CD4-positive, CD25-positive, alpha-beta regulatory T cell (primary cell): ENCODE results near the gene NYAP1. TPM values are rescaled to one million over a fixed set of nuclear protein-coding genes. Genes with fewer than 3 reads are reported as not detected.

Experiments used
- ATAC-seq, 2 donors: fragments of 150-1000 bp; cut with Tn5 transposase; one replicate each; pipeline ENCODE4 v1.10.0; 2021; ENCODE audit warnings: low read depth in 2 of 2, moderate number of reproducible peaks in 2 of 2, moderate library complexity in 1 of 2
- DNase-seq, 3 donors: peaks; one replicate each; pipeline versions ENCODE4 v3.0.0 to v3.0.0-alpha.2; 2012 to 2022; ENCODE audit warnings: mixed read lengths in 1 of 3
- H3K27ac ChIP-seq: one replicate; pipeline ENCODE4 v1.7.0; 2013; ENCODE audit warnings: mild to moderate bottlenecking, low read length; ENCODE audit not compliant: insufficient read depth, poor library complexity, severe bottlenecking
- H3K27me3 ChIP-seq: one replicate; pipeline ENCODE4 v1.7.0; 2013; ENCODE audit warnings: low read length; ENCODE audit not compliant: control insufficient read depth, insufficient read depth
- H3K36me3 ChIP-seq: one replicate; pipeline ENCODE4 v1.7.0; 2013; ENCODE audit warnings: mild to moderate bottlenecking, low read length, moderate library complexity; ENCODE audit not compliant: control insufficient read depth, insufficient read depth
- H3K4me1 ChIP-seq: 2 replicates; pipeline ENCODE4 v1.7.0; 2013; ENCODE audit warnings: mild to moderate bottlenecking, low read length; ENCODE audit not compliant: insufficient read depth, control insufficient read depth, poor library complexity, severe bottlenecking
- H3K4me3 ChIP-seq: one replicate; pipeline ENCODE4 v1.7.0; 2013; ENCODE audit warnings: low read depth, mild to moderate bottlenecking, low read length, moderate library complexity
- H3K9me3 ChIP-seq, 2 experiments: 1 replicate in 1 of 2; 2 replicates in 1 of 2; pipeline ENCODE4 v1.7.0; 2013; ENCODE audit warnings: low read length in 2 of 2, mild to moderate bottlenecking in 1 of 2, moderate library complexity in 1 of 2; ENCODE audit not compliant: control insufficient read depth in 2 of 2
- H3K27ac Mint-ChIP-seq, 3 donors: one replicate each; pipeline ENCODE4 v1.8.0; 2020 to 2022; ENCODE audit warnings: mild to moderate bottlenecking in 3 of 3, mixed read lengths in 3 of 3, moderate library complexity in 2 of 3
- H3K27me3 Mint-ChIP-seq: one replicate; pipeline ENCODE4 v1.8.0; 2022; ENCODE audit warnings: mild to moderate bottlenecking, mixed read lengths
- H3K36me3 Mint-ChIP-seq: one replicate; pipeline ENCODE4 v1.8.0; 2020; ENCODE audit warnings: mixed read lengths
- H3K4me1 Mint-ChIP-seq, 4 donors: one replicate each; pipeline ENCODE4 v1.8.0; 2020 to 2022; ENCODE audit warnings: mixed read lengths in 4 of 4, mild to moderate bottlenecking in 1 of 4
- H3K4me3 Mint-ChIP-seq, 4 donors: one replicate each; pipeline ENCODE4 v1.8.0; 2020 to 2022; ENCODE audit warnings: mild to moderate bottlenecking in 4 of 4, mixed read lengths in 4 of 4, moderate library complexity in 3 of 4
- H3K9me3 Mint-ChIP-seq, 7 donors: one replicate each; pipeline ENCODE4 v1.8.0; 2020 to 2022; ENCODE audit warnings: mixed read lengths in 7 of 7, mild to moderate bottlenecking in 3 of 7, moderate library complexity in 2 of 7
- polyA plus RNA-seq, 4 donors: library from polyadenylated mRNA; unstranded; fragments of 300-500 nt; fragmentation: Illumina TruSeq; gene quantifications; one replicate each; pipeline ENCODE4 v1.2.3, GENCODE V29; 2021
- total RNA-seq: library from RNA; stranded (reverse); gene quantifications from one replicate; pipeline ENCODE4 v1.2.3, GENCODE V29; 2022

NYAP1 gene
- total and polyA plus RNA-seq, 5 donors from 2014 or later: 0.89 TPM; not detected in 4

DNA sequence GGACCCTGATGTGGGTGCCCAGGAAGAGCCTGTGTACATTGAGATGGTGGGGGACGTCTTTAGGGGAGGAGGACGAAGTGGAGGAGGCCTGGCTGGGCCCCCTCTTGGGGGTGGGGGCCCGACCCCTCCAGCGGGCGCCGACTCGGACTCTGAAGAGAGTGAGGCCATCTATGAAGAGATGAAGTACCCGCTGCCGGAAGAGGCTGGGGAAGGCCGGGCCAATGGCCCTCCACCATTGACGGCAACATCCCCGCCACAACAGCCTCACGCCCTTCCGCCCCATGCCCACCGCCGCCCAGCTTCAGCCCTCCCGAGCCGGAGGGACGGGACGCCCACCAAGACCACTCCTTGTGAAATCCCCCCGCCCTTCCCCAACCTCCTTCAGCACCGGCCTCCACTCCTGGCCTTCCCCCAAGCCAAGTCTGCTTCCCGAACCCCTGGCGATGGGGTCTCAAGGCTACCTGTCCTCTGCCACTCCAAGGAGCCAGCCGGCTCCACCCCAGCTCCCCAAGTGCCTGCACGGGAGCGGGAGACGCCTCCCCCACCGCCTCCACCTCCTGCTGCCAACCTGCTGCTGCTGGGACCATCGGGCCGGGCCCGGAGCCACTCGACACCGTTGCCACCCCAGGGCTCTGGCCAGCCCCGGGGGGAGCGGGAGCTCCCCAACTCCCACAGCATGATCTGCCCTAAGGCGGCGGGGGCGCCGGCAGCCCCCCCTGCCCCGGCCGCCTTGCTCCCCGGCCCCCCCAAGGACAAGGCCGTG, 4.8 kb downstream of the NYAP1 start:
- Histone ChIP-seq H3K27me3 (no peaks in the 10 kb centered on the region), H3K9me3 (no peaks in the 10 kb centered on the region), H3K4me1 (peaks cover 10% of the 10 kb centered on the region), H3K27ac (no peak overlapping the region), H3K4me3 (no peak overlapping the region), H3K36me3 (no peaks in the 10 kb centered on the region)
- Mint-ChIP-seq H3K4me1 (peaks cover 0 to 26% (median 4%) of the 10 kb centered on the region in 4 donors), H3K4me3 (no peak overlapping the region), H3K36me3 (no peaks in the 10 kb centered on the region), H3K27ac (no peak overlapping the region), H3K27me3 (peaks cover 10% of the 10 kb centered on the region), H3K9me3 (no peaks in the 10 kb centered on the region)
- no peak for DNase-seq
- ATAC-seq: no peak

DNA sequence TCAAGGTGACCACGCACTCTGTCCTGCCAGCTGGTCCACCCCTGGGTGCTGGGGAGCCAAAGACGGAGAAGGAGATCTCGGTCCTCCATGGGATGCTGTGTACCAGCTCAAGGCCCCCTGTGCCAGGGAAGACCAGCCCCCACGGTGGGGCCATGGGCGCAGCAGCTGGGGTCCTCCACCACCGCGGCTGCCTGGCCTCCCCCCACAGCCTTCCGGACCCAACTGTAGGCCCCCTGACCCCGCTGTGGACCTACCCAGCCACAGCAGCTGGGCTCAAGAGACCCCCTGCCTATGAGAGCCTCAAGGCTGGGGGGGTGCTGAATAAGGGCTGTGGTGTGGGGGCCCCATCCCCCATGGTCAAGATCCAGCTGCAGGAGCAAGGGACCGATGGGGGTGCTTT, 5.4 kb downstream of the NYAP1 start:
- Mint-ChIP-seq H3K4me1 (peaks cover 0 to 29% (median 4%) of the 10 kb centered on the region in 4 donors), H3K9me3 (no peaks in the 10 kb centered on the region), H3K4me3 (no peak overlapping the region), H3K27ac (no peak overlapping the region), H3K27me3 (peaks cover 10% of the 10 kb centered on the region), H3K36me3 (no peaks in the 10 kb centered on the region)
- no peak for DNase-seq
- Histone ChIP-seq H3K9me3 (no peaks in the 10 kb centered on the region), H3K27ac (no peak overlapping the region), H3K4me3 (no peak overlapping the region), H3K27me3 (no peaks in the 10 kb centered on the region), H3K36me3 (no peaks in the 10 kb centered on the region), H3K4me1 (peaks cover 13% of the 10 kb centered on the region)
- ATAC-seq: no peak

DNA sequence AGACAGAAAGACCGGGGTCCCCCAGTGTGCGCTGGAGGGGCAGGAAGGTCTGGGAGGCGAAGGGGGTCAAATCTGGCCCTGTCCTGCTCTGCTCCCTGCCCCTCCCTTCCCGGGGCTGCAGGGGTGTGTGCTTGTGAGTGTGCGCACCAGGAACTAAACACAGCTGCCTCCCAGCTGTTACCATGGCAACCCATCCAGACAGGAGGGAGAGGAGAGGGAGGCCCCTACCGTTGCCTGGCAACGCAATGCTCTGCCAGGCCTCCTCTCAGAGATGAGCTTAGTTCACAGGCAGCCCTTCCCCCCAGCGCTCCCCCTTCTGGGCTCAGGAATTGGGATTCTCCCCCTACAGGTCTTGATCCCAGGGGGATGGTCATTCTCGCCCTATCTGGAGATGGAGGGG, 6.1 kb downstream of the NYAP1 start:
- H3K27ac ChIP-seq: no peak overlapping the region
- H3K4me3 Mint-ChIP-seq: no peak overlapping the region
- H3K4me1 ChIP-seq: peaks cover 13% of the 10 kb centered on the region
- no peak overlapping the region for H3K27ac Mint-ChIP-seq
- H3K9me3 ChIP-seq: no peaks in the 10 kb centered on the region
- ATAC-seq: no peak
- no peaks in the 10 kb centered on the region for H3K36me3 ChIP-seq
- no peak overlapping the region for H3K4me3 ChIP-seq
- H3K36me3 Mint-ChIP-seq: no peaks in the 10 kb centered on the region
- peak in 1 of 3 donors; percentile 62 for DNase-seq
- no peaks in the 10 kb centered on the region for H3K9me3 Mint-ChIP-seq
- H3K27me3 Mint-ChIP-seq: peaks cover 12% of the 10 kb centered on the region
- H3K4me1 Mint-ChIP-seq: peaks cover 0 to 30% (median 4%) of the 10 kb centered on the region in 4 donors
- H3K27me3 ChIP-seq: no peaks in the 10 kb centered on the region

DNA sequence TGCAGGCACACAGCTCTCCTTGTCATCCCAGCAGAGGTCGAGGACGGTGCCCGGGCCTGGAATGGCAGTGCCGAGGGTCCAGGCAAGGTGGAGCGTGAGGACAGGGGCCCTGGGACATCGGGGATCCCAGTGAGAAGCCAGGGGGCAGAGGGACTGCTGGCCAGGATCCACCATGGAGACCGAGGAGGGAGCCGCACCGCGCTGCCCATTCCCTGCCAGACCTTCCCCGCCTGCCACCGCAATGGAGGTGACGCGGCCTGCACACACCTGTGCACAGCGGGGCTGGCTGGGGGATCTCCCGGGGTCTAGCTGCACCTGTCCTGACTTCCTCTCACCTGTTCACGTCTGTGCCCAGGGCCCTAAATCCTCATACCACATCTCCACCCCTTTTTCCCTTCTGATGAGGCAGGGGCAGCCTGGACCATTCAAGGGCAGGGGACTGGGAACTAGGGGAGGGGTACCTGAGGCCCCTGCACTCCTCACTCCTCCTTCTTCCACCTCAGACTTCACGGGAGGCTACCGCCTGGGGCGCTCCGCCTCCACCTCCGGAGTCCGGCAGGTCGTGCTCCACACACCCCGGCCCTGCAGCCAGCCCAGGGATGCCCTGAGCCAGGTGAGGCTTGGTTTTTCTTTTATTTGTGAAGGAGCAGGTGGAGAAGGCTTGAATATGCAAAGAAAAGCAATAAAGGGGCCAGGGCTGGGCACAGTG, 6.9 kb downstream of the NYAP1 start:
- H3K4me1 ChIP-seq: peaks cover 13% of the 10 kb centered on the region
- H3K4me3 ChIP-seq: no peak overlapping the region
- Mint-ChIP-seq H3K36me3 (no peaks in the 10 kb centered on the region), H3K27me3 (peaks cover 18% of the 10 kb centered on the region), H3K4me1 (peaks cover 0 to 33% (median 4%) of the 10 kb centered on the region in 4 donors), H3K9me3 (no peaks in the 10 kb centered on the region), H3K4me3 (no peak overlapping the region), H3K27ac (peak overlapping the region in 1 of 3 donors; percentile 46)
- H3K27ac ChIP-seq: no peak overlapping the region
- no peaks in the 10 kb centered on the region for H3K27me3 ChIP-seq
- H3K9me3 ChIP-seq: no peaks in the 10 kb centered on the region
- no peaks in the 10 kb centered on the region for H3K36me3 ChIP-seq
- no peak for ATAC-seq
- no peak for DNase-seq

DNA sequence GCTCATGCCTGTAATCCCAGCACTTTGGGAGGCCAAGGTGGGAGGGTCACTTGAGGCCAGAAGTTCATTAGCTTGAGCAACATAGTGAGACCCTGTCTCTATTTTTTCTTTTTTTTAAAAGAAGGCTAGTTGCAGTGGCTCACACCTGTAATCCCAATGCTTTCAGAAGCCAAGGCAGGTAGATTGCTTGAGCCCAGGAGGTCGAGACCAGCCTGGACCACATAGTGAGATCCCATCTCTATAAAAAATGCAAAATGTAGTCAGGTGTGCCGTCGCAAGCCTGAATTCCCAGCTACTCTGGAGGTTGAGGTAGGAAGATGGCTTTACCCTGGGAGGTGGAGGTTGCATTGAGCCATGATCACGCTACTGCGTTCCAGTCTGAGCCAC, 7.5 kb downstream of the NYAP1 start:
- H3K27me3 Mint-ChIP-seq: peaks cover 21% of the 10 kb centered on the region
- no peak for DNase-seq

DNA sequence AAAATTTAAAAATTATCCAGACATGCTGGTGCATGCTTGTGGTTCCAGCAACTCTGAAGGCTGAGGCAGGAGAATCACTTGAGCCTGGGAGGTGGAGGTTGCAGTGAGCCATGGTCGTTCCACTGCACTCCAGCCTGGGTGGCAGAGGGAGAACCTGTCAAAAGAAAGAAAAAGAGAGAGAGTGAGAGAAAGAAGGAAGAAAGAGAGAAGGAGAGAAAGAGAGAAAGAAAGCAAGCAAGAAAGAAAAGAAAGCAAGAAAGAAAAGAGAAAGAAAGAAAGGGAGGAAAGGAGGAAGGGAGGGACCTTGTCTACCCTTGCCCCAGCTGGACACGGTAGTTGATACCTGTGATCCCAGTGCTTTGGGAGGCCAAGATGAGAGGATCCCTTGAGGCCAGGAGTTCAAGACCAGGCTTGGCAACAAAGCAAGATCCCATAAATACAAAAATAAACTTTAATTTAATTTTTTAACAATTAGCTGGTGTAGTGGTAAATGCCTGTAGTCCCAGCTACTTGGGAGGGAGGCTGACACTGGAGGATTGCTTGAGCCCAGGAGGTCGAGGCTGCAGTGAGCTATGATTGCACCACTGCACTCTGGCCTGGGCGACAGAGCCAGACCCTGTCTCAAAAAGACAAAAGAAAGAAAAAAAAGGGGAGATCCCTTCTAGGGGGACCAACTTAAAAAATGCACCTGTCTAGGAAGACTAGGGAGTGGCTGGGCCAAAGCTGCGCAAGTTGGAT, 9.2 kb downstream of the NYAP1 start:
- no peaks in the 10 kb centered on the region for H3K36me3 ChIP-seq
- no peak overlapping the region for H3K27ac ChIP-seq
- peaks cover 23% of the 10 kb centered on the region for H3K27me3 Mint-ChIP-seq
- no peaks in the 10 kb centered on the region for H3K27me3 ChIP-seq
- ATAC-seq (no peak), DNase-seq (no peak)
- peak overlapping the region; percentile 13 for H3K4me3 ChIP-seq
- no peaks in the 10 kb centered on the region for H3K9me3 ChIP-seq
- peak overlapping the region in 3 of 4 donors; percentile 72 to 82 (median 80) for H3K4me3 Mint-ChIP-seq
- no peaks in the 10 kb centered on the region for H3K36me3 Mint-ChIP-seq
- peaks cover 13% of the 10 kb centered on the region for H3K4me1 ChIP-seq
- H3K4me1 Mint-ChIP-seq: peaks cover 0 to 30% (median 4%) of the 10 kb centered on the region in 4 donors
- H3K9me3 Mint-ChIP-seq: no peaks in the 10 kb centered on the region
- H3K27ac Mint-ChIP-seq: peak overlapping the region in 2 of 3 donors; percentile 6 to 86

More for the DNA sequence above, 7.5 kb downstream of the NYAP1 start:
- Histone ChIP-seq H3K4me1 (peaks cover 13% of the 10 kb centered on the region), H3K27me3 (no peaks in the 10 kb centered on the region), H3K27ac (no peak overlapping the region), H3K36me3 (no peaks in the 10 kb centered on the region), H3K4me3 (no peak overlapping the region), H3K9me3 (no peaks in the 10 kb centered on the region)
- no peak for ATAC-seq
- H3K36me3 Mint-ChIP-seq: no peaks in the 10 kb centered on the region
- peaks cover 0 to 30% (median 4%) of the 10 kb centered on the region in 4 donors for H3K4me1 Mint-ChIP-seq
- H3K9me3 Mint-ChIP-seq: no peaks in the 10 kb centered on the region
- H3K27ac Mint-ChIP-seq: no peak overlapping the region
- no peak overlapping the region for H3K4me3 Mint-ChIP-seq

DNA sequence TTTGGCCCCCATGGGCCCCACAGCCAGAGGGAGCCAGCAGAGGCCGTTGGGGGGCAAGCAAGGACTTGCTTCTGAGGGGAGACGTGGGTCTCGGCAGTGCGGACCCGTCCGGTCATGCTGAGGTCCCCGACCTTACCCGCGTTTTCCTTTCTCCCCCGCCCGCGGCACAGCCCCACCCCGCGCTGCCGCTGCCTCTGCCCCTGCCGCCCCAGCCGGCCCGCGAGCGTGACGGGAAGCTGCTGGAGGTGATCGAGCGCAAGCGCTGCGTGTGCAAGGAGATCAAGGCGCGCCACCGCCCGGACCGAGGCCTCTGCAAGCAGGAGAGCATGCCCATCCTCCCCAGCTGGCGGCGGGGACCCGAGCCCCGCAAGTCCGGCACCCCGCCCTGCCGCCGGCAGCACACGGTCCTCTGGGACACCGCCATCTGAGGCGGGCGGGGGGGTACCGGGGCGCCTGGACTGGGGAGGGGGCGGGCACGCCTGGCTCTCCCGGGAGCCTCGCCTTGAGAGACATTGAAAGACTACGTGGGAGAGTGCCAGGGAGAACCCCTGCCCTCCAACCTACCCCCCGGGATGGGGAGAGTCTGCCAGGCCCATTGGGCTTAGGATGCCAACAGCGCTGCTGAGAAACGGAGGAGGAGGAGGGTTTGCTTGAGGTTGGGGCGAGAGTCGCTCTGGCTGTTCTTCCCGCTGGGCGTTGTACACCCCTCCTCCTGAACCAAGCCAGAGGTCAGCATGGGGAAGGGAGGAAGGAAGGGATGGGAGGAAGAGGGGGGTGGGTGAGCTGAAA, 9.9 kb downstream of the NYAP1 start:
- Mint-ChIP-seq H3K36me3 (no peaks in the 10 kb centered on the region), H3K27ac (peak overlapping the region in 2 of 3 donors; percentile 75 to 86), H3K4me3 (peak overlapping the region in 3 of 4 donors; percentile 5 to 82 (median 80)), H3K9me3 (no peaks in the 10 kb centered on the region), H3K4me1 (peaks cover 0 to 30% (median 4%) of the 10 kb centered on the region in 4 donors), H3K27me3 (peaks cover 29% of the 10 kb centered on the region)
- H3K36me3 ChIP-seq: no peaks in the 10 kb centered on the region
- no peaks in the 10 kb centered on the region for H3K9me3 ChIP-seq
- H3K4me1 ChIP-seq: peaks cover 13% of the 10 kb centered on the region
- H3K27me3 ChIP-seq: no peaks in the 10 kb centered on the region
- peak overlapping the region; percentile 13 for H3K4me3 ChIP-seq
- DNase-seq (peak in 2 of 3 donors; percentile 57 to 76), ATAC-seq (peak; percentile 82 to 87)
- H3K27ac ChIP-seq: no peak overlapping the region
